Measurements from ENCODE around the gene TMEM141. TPM values are rescaled to one million over a fixed set of nuclear protein-coding genes. Genes with fewer than 3 reads are reported as not detected.

The TMEM141 gene
- total and polyA plus RNA-seq, 5 donors from 2014 or later, result 20.7 to 39.3 (median 32.9) TPM

Other genes starting within 250 kb of the TMEM141 start
- gene NOTCH1, start 245.3 kb upstream of the TMEM141 start, total RNA-seq, result 52.3 TPM
- gene NOTCH1, start 245.3 kb upstream of the TMEM141 start, polyA plus RNA-seq, result 1 to 10 TPM; 1.2 to 1.7 (median 1.5) TPM
- 1.7 TPM for gene EGFL7, start 128.4 kb upstream of the TMEM141 start, total RNA-seq
- not detected for gene EGFL7, start 128.4 kb upstream of the TMEM141 start, polyA plus RNA-seq
- 11.0 TPM for gene AGPAT2, start 103.9 kb upstream of the TMEM141 start, total RNA-seq
- gene AGPAT2, start 103.9 kb upstream of the TMEM141 start, polyA plus RNA-seq, result 10 to 100 TPM; 12.0 to 22.1 (median 21.1) TPM
- 1.3 TPM for gene DIPK1B, start 78.8 kb upstream of the TMEM141 start, total RNA-seq
- under 1 TPM in 1 of 4 donors, not detected in 3; 0.16 TPM for gene DIPK1B, start 78.8 kb upstream of the TMEM141 start, polyA plus RNA-seq
- 0.30 TPM for gene LCN10, start 48.4 kb upstream of the TMEM141 start, total RNA-seq
- gene LCN10, start 48.4 kb upstream of the TMEM141 start, polyA plus RNA-seq, result 1 to 10 TPM; 1.6 to 3.9 (median 3.0) TPM
- not detected for gene LCN6, start 42.8 kb upstream of the TMEM141 start, total RNA-seq
- gene LCN6, start 42.8 kb upstream of the TMEM141 start, polyA plus RNA-seq, result not detected
- gene LCN8, start 33.1 kb upstream of the TMEM141 start, total RNA-seq, result not detected
- not detected for gene LCN8, start 33.1 kb upstream of the TMEM141 start, polyA plus RNA-seq
- gene LCN15, start 26.8 kb upstream of the TMEM141 start, total RNA-seq, result not detected
- not detected for gene LCN15, start 26.8 kb upstream of the TMEM141 start, polyA plus RNA-seq
- gene CCDC183, start 5.0 kb downstream of the TMEM141 start, total RNA-seq, result 2.3 TPM
- gene CCDC183, start 5.0 kb downstream of the TMEM141 start, polyA plus RNA-seq, result under 1 TPM in 3 of 4 donors, not detected in 1; 0.16 to 0.72 (median 0.58) TPM
- 63.6 TPM for gene RABL6, start 16.6 kb downstream of the TMEM141 start, total RNA-seq
- gene RABL6, start 16.6 kb downstream of the TMEM141 start, polyA plus RNA-seq, result 10 to 100 TPM in 2 of 4 donors, 1 to 10 TPM in 2; 9.4 to 13.9 (median 10.6) TPM
- 4.3 TPM for gene AJM1, start 51.1 kb downstream of the TMEM141 start, total RNA-seq
- under 1 TPM in 2 of 4 donors, not detected in 2; 0.10 to 0.11 TPM for gene AJM1, start 51.1 kb downstream of the TMEM141 start, polyA plus RNA-seq
- gene PHPT1, start 58.1 kb downstream of the TMEM141 start, total RNA-seq, result 33.7 TPM
- gene PHPT1, start 58.1 kb downstream of the TMEM141 start, polyA plus RNA-seq, result 10 to 100 TPM; 65.4 to 95.8 (median 80.3) TPM
- gene MAMDC4, start 61.0 kb downstream of the TMEM141 start, total RNA-seq, result 2.7 TPM
- gene MAMDC4, start 61.0 kb downstream of the TMEM141 start, polyA plus RNA-seq, result under 1 TPM in 1 of 4 donors, not detected in 3; 0.30 TPM
- gene EDF1, start 75.0 kb downstream of the TMEM141 start, total RNA-seq, result 219 TPM
- gene EDF1, start 75.0 kb downstream of the TMEM141 start, polyA plus RNA-seq, result 100 to 1,000 TPM; 297 to 398 (median 339) TPM
- gene TRAF2, start 95.2 kb downstream of the TMEM141 start, total RNA-seq, result 28.6 TPM
- gene TRAF2, start 95.2 kb downstream of the TMEM141 start, polyA plus RNA-seq, result 10 to 100 TPM; 11.0 to 23.0 (median 15.6) TPM
- gene FBXW5, start 153.4 kb downstream of the TMEM141 start, total RNA-seq, result 96.9 TPM
- 100 to 1,000 TPM in 3 of 4 donors, 10 to 100 TPM in 1; 91.6 to 134 (median 121) TPM for gene FBXW5, start 153.4 kb downstream of the TMEM141 start, polyA plus RNA-seq
- gene C8G, start 153.9 kb downstream of the TMEM141 start, total RNA-seq, result 1.1 TPM
- under 1 TPM in 1 of 4 donors, not detected in 3; 0.96 TPM for gene C8G, start 153.9 kb downstream of the TMEM141 start, polyA plus RNA-seq
- gene LCN12, start 160.9 kb downstream of the TMEM141 start, total RNA-seq, result 1.4 TPM
- gene LCN12, start 160.9 kb downstream of the TMEM141 start, polyA plus RNA-seq, result not detected
- 15.4 TPM for gene PTGDS, start 186.2 kb downstream of the TMEM141 start, total RNA-seq
- gene PTGDS, start 186.2 kb downstream of the TMEM141 start, polyA plus RNA-seq, result under 1 TPM in 1 of 4 donors, not detected in 3; 0.47 TPM
- gene LCNL1, start 191.6 kb downstream of the TMEM141 start, total RNA-seq, result not detected
- not detected for gene LCNL1, start 191.6 kb downstream of the TMEM141 start, polyA plus RNA-seq
- 83.3 TPM for gene PAXX, start 201.1 kb downstream of the TMEM141 start, total RNA-seq
- 10 to 100 TPM; 46.7 to 67.5 (median 66.0) TPM for gene PAXX, start 201.1 kb downstream of the TMEM141 start, polyA plus RNA-seq
- 1.0 TPM for gene CLIC3, start 205.2 kb downstream of the TMEM141 start, total RNA-seq
- 1 to 10 TPM in 3 of 4 donors, under 1 TPM in 1; 0.38 to 4.5 (median 2.9) TPM for gene CLIC3, start 205.2 kb downstream of the TMEM141 start, polyA plus RNA-seq
- 135 TPM for gene ABCA2, start 236.9 kb downstream of the TMEM141 start, total RNA-seq
- 1 to 10 TPM; 3.8 to 4.5 (median 4.3) TPM for gene ABCA2, start 236.9 kb downstream of the TMEM141 start, polyA plus RNA-seq
- 15.2 TPM for gene FUT7, start 240.7 kb downstream of the TMEM141 start, total RNA-seq
- 10 to 100 TPM; 31.8 to 79.0 (median 42.9) TPM for gene FUT7, start 240.7 kb downstream of the TMEM141 start, polyA plus RNA-seq

Data from CD4-positive, CD25-positive, alpha-beta regulatory T cell (primary cell).